LNCaP clone FGC (cell line): ENCODE results near the gene TBC1D14.
"Not testable (repeated sequence)": the region's sequence is repeated elsewhere in the genome, so short reads cannot be mapped to it uniquely, and the experiment has no call there.

ENCODE experiments used
- DNase-seq: peaks from one replicate; pipeline ENCODE4 v3.0.0-alpha.2; 2011; ENCODE audit warnings: low read depth
- H3K4me3 ChIP-seq: 2 replicates; pipeline ENCODE4 v1.5.1; 2011; ENCODE audit warnings: mild to moderate bottlenecking, low read depth, low read length, control low read depth
- CTCF ChIP-seq: IDR thresholded peaks from 2 replicates; pipeline ENCODE4 v1.5.1; 2012; ENCODE audit warnings: mild to moderate bottlenecking; ENCODE audit not compliant: control insufficient read depth, insufficient read depth; ENCODE audit errors: extremely low read depth

Gene TBC1D14

DNA sequence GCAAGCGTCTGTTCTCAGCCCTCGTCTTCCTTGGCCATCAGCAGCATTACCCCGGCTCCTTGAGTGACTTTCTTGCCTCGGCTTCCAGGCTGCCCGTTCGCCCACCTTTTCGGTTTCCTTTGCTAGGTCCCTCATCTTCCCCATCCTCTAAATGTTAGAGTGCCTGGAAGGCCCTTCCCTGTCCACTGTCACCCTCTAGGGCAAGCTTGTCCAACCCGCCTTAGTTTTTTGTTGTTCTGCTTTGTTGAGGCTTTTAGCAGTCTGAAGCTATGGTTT, 62.7 kb downstream of the TBC1D14 start:
- H3K4me3 ChIP-seq, result no peak overlapping the region
- no peak for TF ChIP-seq CTCF
- DNase-seq, result no peak

DNA sequence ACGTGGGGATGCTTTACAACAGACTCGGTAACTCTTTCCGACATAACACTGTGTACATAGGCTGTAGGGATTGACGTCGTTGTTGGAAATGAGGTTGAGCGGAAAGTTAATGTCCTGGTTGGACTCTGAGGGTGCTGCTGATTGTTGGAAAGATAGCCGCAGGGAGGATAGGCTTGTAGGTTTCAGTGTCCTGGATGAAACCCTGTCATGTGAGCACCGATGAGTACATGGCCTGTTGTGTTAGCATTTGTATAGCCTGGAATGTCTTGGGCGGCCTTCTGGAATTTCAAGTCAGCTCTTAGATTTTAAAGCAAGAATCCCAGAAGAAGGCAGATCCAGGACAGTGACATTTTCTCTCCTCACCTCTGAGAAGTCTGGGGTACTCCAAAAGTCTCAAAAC, 63.3 kb downstream of the TBC1D14 start:
- no peak for DNase-seq
- H3K4me3 ChIP-seq, result no peak overlapping the region
- no peak for TF ChIP-seq CTCF

DNA sequence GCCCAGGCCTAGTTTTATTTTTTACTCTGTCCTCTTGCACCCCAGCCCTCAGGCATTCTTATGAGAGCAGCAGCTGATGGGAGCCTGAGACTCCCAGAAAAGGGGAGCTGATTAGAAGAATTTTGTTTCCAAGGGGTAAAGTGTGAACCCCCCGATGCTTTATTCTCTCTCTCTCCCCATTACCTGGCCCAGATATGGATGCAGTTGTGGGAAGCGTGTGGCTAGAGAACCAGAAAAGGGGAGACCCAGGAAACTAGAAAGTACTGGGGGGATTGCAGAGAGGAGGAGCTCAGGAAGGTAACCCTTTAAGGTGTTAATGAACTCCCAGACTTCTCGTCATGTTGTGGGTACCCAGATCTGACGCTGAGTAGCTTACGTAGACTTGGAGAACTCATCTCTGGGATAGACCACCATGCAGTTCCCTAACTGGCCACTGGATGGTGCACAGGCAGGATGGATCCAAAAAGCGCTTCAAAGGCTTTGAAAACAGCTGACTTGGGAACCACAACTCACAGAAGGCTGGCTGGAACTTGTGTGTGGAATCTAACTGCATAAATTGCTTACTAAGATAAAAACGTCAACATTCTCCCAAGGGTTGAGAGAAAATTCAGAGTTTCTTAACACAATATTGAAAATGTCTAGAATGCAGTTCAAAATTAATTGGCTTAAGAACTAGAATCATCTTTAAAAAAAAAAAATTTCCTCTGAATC, 64.7 kb downstream of the TBC1D14 start:
- TF ChIP-seq CTCF, result peak; percentile 78
- no peak overlapping the region for H3K4me3 ChIP-seq
- DNase-seq, result no peak

GRCh38 chr4:6977846-6978245, 68.2 kb downstream of the TBC1D14 start:
- not testable (repeated sequence) for DNase-seq

DNA sequence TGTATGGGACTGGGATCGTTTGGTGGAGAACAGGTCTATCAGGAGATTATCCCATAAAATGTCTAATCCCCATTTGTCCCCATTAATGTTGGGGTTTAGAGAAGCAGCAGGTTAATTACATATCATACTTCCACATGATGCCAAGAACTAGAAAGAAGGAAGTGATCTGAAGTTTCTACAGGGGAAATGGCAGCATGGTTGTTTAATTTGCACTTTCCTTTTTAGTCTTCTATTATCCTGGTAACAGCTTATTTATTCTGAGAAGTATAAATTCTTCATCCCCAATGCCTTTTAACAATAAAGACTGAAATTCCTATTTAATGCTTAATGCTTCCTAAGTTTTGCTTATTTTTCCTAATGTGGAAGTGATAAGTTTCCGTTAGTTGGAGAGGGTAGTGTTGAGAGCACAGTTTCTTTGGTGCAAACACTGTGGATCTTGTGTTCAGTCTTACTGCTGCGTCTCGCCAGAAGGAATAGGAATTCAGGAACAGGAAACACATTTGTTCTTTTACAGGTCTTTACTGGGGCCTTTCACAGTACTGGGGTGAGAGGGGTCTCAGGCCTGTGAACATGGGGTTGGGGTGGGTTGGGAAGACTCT, 74.0 kb downstream of the TBC1D14 start:
- no peak overlapping the region for H3K4me3 ChIP-seq
- DNase-seq, result no peak
- no peak for TF ChIP-seq CTCF

More at GRCh38 chr4:6977846-6978245, 68.2 kb downstream of the TBC1D14 start:
- H3K4me3 ChIP-seq, result not testable (repeated sequence)

DNA sequence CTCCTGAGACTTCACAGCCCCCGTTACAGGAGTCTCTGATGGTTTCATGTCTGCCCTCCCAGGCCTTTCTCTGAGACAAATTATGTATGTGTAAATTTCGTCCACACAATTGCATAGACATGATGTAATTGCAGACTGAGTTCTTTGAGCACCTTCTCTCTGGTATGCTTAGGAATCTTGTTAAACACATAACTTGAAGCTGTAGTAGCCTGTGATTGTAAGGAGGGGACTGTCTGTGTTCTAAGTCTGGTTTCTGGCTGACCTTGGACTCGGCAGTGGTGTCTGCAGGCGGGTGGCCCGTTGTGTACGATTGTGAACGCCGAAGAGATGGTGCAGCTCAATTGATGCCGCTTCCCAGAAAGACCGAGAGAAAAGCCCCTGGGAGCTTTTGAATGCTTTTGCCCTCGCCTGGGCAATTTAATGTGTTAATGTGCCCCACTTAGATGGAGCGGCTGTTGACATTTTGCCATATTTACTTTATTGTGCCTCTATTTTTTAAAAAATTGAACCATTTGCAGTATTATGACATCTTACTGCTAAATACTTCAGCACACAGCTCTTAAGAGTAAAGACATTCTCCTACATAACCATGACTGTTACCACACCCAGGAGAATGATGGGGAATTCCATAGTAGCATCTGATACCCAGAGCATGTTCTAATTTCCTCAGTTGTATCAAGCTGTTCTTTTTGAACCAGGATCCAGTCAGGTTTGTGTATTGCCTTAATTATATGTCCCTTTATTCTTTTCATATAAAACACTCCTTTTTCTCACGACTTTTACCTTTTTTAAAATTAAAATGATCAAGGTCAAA, 75.2 kb downstream of the TBC1D14 start:
- TF ChIP-seq CTCF, result no peak
- no peak for DNase-seq
- no peak overlapping the region for H3K4me3 ChIP-seq

DNA sequence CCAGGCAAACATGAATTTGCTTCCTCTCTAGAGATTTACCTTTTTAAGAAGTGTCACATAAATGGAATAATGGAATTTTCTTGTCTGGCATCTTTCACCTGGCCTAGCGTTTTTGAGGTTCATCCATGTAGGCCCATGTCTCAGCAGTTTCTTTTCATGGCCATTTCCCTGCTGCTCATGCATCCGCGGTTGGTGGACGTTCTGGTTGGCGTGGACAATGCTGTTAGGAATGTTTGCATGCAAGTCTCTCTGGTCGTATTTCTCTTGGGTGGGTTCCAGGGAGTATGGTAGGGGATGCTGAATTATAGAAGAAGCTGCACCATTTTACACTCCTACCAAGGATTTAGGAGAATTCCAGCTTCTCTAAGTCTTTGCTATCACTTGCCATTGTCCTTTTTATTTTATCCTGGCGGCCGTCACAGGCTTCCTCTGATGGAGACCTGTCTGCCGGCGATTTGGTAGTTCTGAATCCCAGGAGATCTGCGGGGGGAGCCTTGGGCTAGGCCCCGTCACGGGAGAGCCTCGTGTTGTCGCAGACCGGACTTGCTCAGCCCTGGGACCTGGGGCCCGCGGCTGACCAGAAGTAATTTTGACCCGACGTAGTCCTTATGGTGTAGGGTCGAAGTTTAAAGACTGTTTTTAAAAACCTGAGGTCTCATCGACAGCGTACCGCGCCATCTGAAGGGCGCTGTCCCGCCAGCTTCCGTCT, 76.6 kb downstream of the TBC1D14 start:
- no peak for TF ChIP-seq CTCF
- peak overlapping the region; percentile 74 for H3K4me3 ChIP-seq
- DNase-seq, result no peak
